ENCODE results near the gene PCDHGA12.

The PCDHGA12 gene

DNA sequence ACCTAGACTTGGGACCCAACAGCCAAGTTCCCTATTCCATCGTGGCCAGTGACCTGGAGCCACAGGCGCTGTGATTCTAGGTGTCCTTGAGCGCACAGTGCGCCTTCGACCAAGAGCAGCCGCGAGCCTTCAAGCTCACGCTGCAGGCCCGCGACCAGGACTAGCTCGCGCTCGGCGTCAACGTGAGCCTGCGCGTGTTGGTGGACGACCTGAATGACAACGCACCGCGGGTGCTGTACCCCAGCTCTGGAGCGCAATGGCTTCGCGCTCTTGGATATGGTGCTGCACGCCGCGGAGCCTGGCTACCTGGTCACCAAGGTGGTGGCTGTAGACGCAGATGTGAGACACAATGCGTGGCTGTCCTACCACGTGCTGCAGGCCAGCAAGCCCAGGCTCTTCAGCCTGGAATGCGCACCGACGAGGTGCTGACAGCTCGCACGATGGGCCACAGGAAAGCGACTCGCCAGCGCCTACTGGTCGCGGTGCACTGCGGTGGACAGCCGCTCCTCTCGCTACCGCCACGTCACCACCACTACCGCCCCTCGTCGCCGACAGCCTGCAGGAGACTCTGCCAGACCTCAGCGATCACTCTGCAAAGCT is 11.4 kb downstream of the PCDHGA12 start:
- DNase-seq, result no peak

DNA sequence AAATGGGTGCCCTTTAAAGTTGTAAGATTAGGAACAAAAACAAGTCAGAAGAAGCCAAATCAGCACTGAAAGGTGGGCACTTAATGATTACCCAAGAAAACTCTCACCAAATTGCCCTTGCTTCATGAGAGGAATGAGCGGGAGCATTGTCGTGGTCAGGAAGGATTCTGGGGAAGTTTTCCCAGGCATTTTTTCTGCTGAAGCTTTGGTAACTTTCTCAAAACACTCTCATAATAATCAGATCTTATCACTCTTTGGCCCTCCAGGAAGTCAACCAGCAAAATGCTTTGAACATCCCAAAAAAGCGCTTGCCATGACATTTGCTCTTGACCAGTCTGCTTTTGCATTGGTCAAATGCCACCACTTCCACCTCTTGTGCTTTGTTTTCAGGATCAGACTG is 35.0 kb downstream of the PCDHGA12 start:
- no peak for DNase-seq

DNA sequence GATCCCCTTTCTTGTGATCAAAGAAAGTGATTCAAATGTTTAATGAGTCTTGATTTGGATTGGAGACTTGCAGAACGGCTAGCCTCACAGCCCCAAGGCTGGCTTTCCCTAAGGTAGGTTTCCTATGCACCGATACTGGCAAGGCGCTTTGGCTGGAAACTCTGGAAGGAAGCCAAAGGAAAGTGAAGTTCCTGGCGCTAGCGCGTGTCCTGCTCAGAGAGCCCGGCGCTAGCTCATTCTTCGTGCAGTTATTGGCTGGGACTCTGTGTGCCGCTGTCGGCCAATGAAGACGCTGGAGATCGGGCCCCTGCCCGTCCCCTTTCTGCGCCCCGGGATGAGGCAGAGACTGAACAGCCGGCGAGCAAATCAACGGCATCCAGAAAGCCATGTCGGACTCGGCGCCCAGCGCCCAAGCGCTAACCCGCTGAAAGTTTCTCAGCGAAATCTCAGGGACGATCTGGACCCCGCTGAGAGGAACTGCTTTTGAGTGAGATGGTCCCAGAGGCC is 45.4 kb downstream of the PCDHGA12 start, which contains the start of gene PCDHGC3:
Gene PCDHGC3 (plus strand): TSS at position 342 of the 507 bp plus-strand sequence. CDS start 151 bp downstream, at position 493.
- peak; percentile 87 for DNase-seq

DNA sequence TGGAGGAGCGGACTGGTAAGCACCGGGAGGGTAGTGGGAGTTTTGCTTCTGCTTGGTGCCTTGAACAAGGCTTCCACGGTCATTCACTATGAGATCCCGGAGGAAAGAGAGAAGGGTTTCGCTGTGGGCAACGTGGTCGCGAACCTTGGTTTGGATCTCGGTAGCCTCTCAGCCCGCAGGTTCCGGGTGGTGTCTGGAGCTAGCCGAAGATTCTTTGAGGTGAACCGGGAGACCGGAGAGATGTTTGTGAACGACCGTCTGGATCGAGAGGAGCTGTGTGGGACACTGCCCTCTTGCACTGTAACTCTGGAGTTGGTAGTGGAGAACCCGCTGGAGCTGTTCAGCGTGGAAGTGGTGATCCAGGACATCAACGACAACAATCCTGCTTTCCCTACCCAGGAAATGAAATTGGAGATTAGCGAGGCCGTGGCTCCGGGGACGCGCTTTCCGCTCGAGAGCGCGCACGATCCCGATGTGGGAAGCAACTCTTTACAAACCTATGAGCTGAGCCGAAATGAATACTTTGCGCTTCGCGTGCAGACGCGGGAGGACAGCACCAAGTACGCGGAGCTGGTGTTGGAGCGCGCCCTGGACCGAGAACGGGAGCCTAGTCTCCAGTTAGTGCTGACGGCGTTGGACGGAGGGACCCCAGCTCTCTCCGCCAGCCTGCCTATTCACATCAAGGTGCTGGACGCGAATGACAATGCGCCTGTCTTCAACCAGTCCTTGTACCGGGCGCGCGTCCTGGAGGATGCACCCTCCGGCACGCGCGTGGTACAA is 46.0 kb downstream of the PCDHGA12 start:
- DNase-seq, result peak; percentile 19

DNA sequence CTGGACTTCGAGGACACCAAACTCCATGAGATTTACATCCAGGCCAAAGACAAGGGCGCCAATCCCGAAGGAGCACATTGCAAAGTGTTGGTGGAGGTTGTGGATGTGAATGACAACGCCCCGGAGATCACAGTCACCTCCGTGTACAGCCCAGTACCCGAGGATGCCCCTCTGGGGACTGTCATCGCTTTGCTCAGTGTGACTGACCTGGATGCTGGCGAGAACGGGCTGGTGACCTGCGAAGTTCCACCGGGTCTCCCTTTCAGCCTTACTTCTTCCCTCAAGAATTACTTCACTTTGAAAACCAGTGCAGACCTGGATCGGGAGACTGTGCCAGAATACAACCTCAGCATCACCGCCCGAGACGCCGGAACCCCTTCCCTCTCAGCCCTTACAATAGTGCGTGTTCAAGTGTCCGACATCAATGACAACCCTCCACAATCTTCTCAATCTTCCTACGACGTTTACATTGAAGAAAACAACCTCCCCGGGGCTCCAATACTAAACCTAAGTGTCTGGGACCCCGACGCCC is 46.8 kb downstream of the PCDHGA12 start:
- no peak for DNase-seq

DNA sequence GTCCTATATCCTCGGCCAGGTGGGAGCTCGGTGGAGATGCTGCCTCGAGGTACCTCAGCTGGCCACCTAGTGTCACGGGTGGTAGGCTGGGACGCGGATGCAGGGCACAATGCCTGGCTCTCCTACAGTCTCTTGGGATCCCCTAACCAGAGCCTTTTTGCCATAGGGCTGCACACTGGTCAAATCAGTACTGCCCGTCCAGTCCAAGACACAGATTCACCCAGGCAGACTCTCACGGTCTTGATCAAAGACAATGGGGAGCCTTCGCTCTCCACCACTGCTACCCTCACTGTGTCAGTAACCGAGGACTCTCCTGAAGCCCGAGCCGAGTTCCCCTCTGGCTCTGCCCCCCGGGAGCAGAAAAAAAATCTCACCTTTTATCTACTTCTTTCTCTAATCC is 47.5 kb downstream of the PCDHGA12 start:
- no peak for DNase-seq

DNA sequence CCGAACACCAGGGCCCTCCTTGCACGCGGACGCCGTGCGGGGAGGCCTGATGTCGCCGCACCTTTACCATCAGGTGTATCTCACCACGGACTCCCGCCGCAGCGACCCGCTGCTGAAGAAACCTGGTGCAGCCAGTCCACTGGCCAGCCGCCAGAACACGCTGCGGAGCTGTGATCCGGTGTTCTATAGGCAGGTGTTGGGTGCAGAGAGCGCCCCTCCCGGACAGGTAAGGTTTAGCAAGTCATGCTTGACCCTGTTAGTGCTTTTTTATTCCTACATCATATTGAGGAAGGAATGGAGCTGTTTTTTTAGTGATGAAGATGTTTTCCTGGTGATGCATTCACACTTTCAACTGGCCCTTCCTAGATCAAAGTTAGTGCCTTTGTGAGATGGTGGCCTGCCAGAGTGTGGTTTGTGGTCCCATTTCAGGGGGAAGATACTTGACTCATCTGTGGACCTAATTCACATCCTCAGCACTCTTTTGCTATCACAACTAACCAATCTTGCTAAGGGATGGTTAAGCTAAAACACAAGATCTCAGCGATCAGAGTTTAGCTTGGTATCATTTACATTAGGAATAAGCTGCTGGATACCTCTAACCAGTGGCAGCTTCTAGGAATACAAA is 48.1 kb downstream of the PCDHGA12 start:
- DNase-seq, result no peak

DNA sequence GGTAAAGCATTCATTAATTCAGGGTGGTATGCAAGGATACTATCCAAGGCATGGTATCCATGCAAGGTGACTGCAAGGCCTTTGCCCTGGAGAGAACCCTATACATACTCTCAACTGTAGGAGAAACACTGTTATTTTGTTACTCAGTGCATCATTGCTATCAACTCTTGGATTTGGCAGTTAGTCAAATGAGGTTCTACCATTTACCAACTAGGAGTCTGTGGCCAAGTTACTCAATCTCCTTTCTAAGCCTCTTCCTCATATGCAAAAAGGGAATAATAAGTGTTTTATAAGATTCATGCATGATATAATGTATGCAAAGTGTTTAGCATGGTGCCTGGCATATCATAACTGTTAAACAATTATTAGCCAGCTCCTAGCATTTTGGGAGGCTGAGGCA is 49.5 kb downstream of the PCDHGA12 start:
- no peak for DNase-seq
